ENCODE results near the gene TMIGD1. TPM values are rescaled to one million over a fixed set of nuclear protein-coding genes. Genes with fewer than 3 reads are reported as not detected.

Gene TMIGD1
- total RNA-seq, 2 experiments from 2014 or later: not detected

DNA sequence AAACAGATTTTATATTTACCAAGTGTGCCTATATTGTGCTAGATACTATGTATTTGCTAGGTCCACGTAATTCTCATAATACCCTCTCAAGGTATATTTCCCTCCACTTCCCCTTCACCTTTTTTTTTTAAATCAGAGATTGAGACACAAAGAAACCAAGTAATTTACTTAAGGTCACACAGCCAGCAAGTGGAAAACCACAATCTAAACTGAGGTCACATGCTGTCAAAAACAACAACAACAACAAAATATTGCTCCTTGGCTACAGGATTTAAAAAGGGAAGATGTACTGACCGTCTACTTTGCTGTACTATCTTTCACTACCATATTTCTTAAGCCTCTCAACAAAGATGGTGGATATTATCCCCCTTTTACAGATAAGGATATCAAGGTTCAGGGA is 57.9 kb downstream of the TMIGD1 start:
- CTCF ChIA-PET: no interaction called here
- no peaks in the 10 kb centered on the region for H3K9me3 Mint-ChIP-seq (ENCODE audit: insufficient read depth)
- H3K4me1 Mint-ChIP-seq (ENCODE audit: low read depth): peaks cover 4% of the 10 kb centered on the region
- DNase-seq: no peak
- H3K27me3 Mint-ChIP-seq (ENCODE audit: low read depth): no peaks in the 10 kb centered on the region
- ATAC-seq: no peak
- POLR2A ChIA-PET: no interaction called here
- H3K36me3 Mint-ChIP-seq (ENCODE audit: low read depth): peaks cover 57% of the 10 kb centered on the region
- H3K4me3 Mint-ChIP-seq: no peak overlapping the region
- H3K27ac Mint-ChIP-seq: no peak overlapping the region

- Mint-ChIP-seq H3K36me3 (ENCODE audit: low read depth) (peaks cover 56% of the 10 kb centered on the region), H3K27me3 (ENCODE audit: low read depth) (no peaks in the 10 kb centered on the region), H3K4me3 (no peak overlapping the region), H3K4me1 (ENCODE audit: low read depth) (peaks cover 4% of the 10 kb centered on the region), H3K9me3 (ENCODE audit: insufficient read depth) (no peaks in the 10 kb centered on the region), H3K27ac (no peak overlapping the region)
- POLR2A ChIA-PET: no interaction called here
- CTCF ChIA-PET: no interaction called here
- DNase-seq (no peak), ATAC-seq (no peak)
These were observed 59.0 kb downstream of the TMIGD1 start for GRCh38 chr17:30274887-30275286.

DNA sequence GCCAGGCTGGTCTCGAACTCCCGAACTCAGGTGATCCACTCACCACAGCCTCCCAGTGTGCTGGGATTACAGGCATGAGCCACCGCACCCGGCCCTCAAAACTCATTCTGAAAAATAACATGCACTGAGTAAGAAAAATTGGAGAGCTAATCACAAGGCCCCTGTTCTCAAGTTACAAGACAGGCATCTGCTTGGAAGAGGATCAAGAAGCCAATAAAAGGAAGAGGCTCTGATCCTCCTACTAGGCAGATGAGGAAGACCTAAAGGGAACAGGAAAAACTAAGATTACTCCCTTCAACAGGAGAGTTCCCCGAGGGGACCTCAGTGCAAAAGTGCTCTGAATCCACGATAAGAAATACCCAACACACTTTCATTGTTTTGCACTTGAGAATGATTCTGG is 60.5 kb downstream of the TMIGD1 start:
- peaks cover 53% of the 10 kb centered on the region for H3K36me3 Mint-ChIP-seq (ENCODE audit: low read depth)
- no peak for DNase-seq
- ChIA-PET CTCF (interaction anchor here (1.2 kb wide), 1 partner anchor 168 kb away, joined by 5 read pairs; no protein-coding TSS in a partner anchor), POLR2A (no interaction called here)
- no peaks in the 10 kb centered on the region for H3K9me3 Mint-ChIP-seq (ENCODE audit: insufficient read depth)
- no peak for ATAC-seq
- H3K4me3 Mint-ChIP-seq: no peak overlapping the region
- no peak overlapping the region for H3K27ac Mint-ChIP-seq
- H3K4me1 Mint-ChIP-seq (ENCODE audit: low read depth): peaks cover 4% of the 10 kb centered on the region
- H3K27me3 Mint-ChIP-seq (ENCODE audit: low read depth): no peaks in the 10 kb centered on the region

DNA sequence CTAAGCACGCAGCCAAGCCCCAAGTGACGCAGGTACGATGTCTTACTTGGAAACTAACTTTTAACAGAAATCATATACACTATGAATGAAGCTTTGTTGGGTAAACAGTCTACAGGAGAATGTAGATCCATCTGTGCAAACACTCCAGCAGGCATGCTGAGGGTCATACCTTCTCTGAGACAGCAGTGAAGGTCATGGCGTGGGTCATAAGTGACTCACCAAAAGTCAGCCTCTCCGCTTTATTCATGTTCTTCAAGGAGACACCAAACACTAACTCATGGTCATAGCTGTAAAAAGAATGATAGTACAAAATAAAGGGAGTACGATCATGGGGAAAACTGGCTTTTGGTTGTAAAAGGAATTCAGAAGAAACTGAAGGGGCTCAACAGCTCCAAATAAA is 62.8 kb downstream of the TMIGD1 start:
- H3K4me1 Mint-ChIP-seq (ENCODE audit: low read depth): peaks cover 4% of the 10 kb centered on the region
- no peak for DNase-seq
- no peak overlapping the region for H3K4me3 Mint-ChIP-seq
- ChIA-PET POLR2A (no interaction called here), CTCF (interaction anchor here (1.0 to 3.0 kb wide), 3 partner anchors 14 to 167 kb away, joined by 3 to 11 read pairs (median 5); no protein-coding TSS in a partner anchor)
- ATAC-seq: no peak
- no peaks in the 10 kb centered on the region for H3K27me3 Mint-ChIP-seq (ENCODE audit: low read depth)
- peaks cover 57% of the 10 kb centered on the region for H3K36me3 Mint-ChIP-seq (ENCODE audit: low read depth)
- H3K9me3 Mint-ChIP-seq (ENCODE audit: insufficient read depth): no peaks in the 10 kb centered on the region
- no peak overlapping the region for H3K27ac Mint-ChIP-seq

DNA sequence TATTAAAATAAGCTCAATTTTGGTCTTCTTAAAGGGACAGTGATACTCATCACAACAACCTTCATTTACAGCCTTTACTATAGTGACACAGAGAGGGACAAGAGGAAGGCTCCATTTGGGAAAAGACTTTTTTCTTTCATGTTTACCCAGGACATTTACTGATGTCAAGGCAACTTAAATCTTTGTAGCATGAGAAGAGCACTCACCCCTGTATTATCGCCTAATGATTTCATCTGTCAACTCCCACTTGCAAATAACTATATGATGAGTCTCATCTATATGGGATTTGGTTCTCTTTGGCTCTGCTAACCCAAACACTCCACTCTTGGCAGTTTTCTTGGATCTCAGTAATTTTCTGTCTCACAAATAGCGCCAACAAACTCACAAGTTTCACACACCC is 66.2 kb downstream of the TMIGD1 start:
- ATAC-seq: no peak

More for the DNA sequence above, 66.2 kb downstream of the TMIGD1 start:
- no peak overlapping the region for H3K4me3 Mint-ChIP-seq
- DNase-seq: no peak
- H3K9me3 Mint-ChIP-seq (ENCODE audit: insufficient read depth): no peaks in the 10 kb centered on the region
- H3K36me3 Mint-ChIP-seq (ENCODE audit: low read depth): peaks cover 57% of the 10 kb centered on the region
- no peak overlapping the region for H3K27ac Mint-ChIP-seq
- ChIA-PET CTCF (interaction anchor here (1.2 kb wide), 2 partner anchors 69 to 72 kb away, joined by 3 read pairs; no protein-coding TSS in a partner anchor), POLR2A (no interaction called here)
- H3K27me3 Mint-ChIP-seq (ENCODE audit: low read depth): no peaks in the 10 kb centered on the region
- no peaks in the 10 kb centered on the region for H3K4me1 Mint-ChIP-seq (ENCODE audit: low read depth)

Other genes starting within 250 kb of the TMIGD1 start
- gene NSRP1, start 217.2 kb downstream of the TMIGD1 start, total RNA-seq: 10 to 100 TPM; 19.6 to 21.3 TPM
- under 1 TPM in 1 of 2 experiments, not detected in 1; 0.10 TPM for gene SLC6A4, start 98.4 kb downstream of the TMIGD1 start, total RNA-seq
- gene BLMH, start 42.1 kb downstream of the TMIGD1 start, total RNA-seq: 10 to 100 TPM; 57.9 to 61.1 TPM
- gene CPD, start 44.9 kb upstream of the TMIGD1 start, total RNA-seq: 10 to 100 TPM; 18.6 to 19.1 TPM
- gene GOSR1, start 143.4 kb upstream of the TMIGD1 start, total RNA-seq: 10 to 100 TPM; 41.5 to 44.0 TPM

Measured in activated CD8-positive, alpha-beta T cell treated with anti-CD3 and anti-CD28 coated beads, Interleukin-2, amount 10 ng/mL, durations not matched to agents 7 days and 5 days (primary cell).